NCI-H226 (cell line): Measurements from ENCODE around the gene AP3S2.
"Not testable (repeated sequence)": the region's sequence is repeated elsewhere in the genome, so short reads cannot be mapped to it uniquely, and the experiment has no call there.

Experiments used
- DNase-seq: peaks from one replicate; pipeline ENCODE4 v3.0.0-alpha.2; 2015

AP3S2 gene

DNA sequence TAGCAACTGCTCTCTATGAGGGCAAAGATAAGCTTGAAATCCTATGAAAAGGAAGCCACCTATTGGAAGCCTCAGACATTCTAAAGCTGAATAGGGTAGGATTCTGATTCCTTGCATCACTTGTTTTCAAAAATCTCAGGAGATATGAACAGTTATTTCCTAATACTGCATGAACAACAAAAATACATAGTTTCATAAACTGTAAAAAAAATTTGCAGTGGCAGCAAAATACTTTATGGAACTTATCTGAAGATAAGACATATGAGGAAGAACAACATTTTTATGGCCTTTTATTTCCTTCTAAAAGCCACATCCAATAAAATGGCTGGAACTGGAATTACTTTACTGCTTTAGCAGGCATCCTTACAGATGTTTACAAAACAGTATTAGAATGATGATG lies 29.9 kb downstream of the AP3S2 start:
- DNase-seq, result no peak

GRCh38 chr15:89860891-89861290 lies 32.9 kb downstream of the AP3S2 start:
- no peak for DNase-seq

- DNase-seq, result no peak
These were observed 33.4 kb downstream of the AP3S2 start for GRCh38 chr15:89860431-89860830.

DNA sequence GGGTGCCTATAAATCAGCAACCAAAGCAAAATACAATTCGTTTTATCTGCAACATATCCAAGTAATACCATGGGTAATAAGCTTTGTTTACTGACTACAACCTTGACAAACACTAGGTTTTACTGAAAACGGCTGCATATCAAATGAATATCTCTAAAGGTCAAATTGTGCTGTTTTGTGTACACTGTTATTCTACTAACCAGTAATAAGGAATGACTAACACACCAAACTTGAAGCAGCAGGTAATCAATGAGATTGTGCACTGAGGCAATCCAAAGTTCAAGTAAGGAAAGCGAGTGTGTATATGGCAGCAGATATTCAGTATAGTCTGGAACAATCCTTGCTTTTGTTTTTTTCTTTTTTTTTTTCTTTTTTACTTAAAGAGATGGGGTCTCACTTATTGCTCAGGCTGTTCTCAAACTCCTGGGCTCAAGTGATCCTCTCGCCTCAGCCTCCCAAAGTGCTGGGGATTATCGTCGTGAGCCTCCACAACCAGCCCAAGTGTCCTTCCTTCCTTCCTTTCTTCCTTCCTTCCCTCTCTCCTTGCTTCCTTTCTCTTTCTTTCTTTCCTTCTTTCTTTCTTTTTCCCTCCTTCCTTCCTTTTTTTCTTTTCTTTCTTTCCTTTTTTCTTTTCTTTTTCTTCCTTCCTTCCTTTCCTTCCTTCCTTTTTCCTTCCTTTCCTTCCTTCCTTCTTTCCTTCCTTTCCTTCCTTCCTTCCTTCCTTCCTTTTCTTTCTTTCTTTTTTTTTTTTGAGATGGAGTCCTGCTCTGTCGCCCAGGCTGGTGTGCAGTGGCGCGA lies 34.9 kb downstream of the AP3S2 start:
- no peak for DNase-seq

DNA sequence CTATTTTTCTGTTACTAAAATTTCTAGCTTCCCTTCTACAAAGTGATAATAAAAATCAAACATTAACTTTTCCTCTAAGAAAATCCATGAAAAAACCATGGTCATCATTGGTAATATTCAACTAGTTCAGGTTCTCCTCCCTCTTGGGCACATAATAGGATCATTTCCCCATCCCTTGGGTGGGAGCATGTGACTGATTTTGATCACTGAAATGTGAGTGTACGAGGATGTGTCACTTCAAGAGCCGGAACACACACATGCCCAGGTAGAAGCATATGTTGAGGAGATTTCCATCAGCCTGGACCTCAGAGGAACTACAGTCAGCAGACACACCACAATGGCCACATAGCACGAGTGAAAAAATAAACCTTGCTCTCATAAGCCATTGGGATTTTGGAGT lies 36.1 kb downstream of the AP3S2 start:
- DNase-seq, result no peak

DNA sequence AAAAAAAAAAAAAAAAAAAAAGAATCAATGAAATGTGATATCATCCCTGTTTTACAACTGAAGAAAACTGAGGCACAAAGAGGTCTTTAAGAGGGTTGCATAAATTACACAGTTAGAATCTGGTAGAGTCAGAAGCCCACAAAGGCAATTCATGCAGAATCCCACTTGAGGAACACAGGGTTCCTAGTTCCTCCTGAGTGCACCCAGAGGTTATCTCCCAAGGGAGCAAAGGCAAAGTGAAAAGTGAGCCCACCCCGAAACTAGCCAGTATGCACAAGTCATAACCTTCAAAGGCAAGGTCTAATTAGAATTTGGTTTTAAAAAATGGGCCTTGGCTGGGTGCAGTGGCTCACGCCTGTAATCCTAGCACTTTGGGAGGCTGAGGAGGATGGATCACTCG lies 37.8 kb downstream of the AP3S2 start:
- no peak for DNase-seq

DNA sequence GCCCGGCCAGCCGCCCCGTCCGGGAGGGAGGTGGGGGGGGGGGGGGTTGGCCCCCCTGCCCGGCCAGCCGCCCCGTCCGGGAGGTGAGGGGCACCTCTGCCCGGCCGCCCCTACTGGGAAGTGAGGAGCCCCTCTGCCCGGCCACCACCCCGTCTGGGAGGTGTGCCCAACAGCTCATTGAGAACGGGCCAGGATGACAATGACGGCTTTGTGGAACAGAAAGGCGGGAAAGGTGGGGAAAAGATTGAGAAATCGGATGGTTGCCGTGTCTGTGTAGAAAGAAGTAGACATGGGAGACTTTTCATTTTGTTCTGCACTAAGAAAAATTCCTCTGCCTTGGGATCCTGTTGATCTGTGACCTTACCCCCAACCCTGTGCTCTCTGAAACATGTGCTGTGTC lies 38.9 kb downstream of the AP3S2 start:
- DNase-seq, result not testable (repeated sequence)

GRCh38 chr15:89852342-89852995 lies 41.3 kb downstream of the AP3S2 start:
- no peak for DNase-seq

DNA sequence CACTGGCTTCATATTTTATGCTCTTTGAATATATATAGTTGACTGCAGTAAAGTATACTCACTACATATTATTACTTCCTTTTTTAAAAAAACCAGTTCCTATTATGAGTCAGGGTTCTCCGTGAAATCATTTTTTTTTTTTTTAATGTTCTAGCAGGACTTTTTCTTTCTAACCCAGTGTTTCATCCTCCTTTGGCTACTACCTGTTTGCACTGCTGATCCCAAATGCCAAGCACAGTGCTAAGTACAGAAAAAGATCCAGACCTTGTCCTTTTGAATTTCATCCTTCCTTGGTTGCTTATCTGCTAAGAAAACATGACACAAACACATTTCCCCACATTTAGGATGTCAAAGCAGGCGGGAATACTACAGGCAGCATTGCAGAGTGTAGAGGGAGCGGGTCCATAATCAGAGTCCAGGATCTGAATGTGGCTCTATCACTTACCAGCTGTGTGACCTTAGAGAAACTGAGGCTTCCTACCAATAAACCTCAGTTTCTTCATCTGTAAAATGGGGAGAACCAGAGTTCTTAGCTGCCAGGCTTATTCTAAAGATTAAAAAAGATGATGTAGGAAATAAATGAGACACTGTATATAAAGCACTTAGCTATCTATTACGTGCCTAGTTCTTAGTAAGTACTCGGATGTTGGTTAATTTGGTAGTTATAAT lies 42.0 kb downstream of the AP3S2 start:
- DNase-seq, result no peak

DNA sequence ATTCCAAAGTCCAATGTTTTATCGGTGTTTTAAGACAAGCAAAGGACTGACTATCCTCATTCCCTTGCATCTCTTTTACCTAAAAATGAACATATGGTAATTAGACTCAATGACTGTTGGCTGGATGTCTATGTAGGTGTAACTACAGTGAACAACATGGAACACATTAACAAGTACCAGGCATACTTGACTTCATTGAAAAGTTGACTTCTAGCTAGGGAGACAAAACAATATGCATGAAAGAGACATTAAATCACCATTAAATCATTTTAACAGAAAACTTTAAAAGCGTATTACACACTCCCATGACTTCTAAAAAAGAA lies 44.9 kb downstream of the AP3S2 start:
- DNase-seq, result no peak

DNA sequence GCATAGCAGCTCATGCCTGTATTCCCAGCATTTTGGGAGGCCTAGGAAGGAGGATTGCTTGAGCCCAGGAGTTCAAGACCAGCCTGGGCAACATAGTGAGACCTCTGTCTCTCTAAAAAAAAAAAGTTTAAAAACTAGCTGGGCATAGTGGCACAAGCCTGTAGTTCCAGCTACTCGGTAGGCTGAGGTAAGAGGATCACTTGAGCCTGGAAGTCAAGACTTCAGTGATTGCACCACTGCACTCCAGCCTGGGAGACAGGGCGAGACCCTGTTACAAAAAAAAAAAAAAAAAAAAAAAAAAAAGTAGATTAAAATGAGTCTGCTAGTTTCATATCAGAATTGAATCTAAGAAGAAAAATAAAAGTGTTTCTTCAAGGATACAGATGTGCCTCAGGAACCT lies 46.7 kb downstream of the AP3S2 start:
- DNase-seq, result no peak

DNA sequence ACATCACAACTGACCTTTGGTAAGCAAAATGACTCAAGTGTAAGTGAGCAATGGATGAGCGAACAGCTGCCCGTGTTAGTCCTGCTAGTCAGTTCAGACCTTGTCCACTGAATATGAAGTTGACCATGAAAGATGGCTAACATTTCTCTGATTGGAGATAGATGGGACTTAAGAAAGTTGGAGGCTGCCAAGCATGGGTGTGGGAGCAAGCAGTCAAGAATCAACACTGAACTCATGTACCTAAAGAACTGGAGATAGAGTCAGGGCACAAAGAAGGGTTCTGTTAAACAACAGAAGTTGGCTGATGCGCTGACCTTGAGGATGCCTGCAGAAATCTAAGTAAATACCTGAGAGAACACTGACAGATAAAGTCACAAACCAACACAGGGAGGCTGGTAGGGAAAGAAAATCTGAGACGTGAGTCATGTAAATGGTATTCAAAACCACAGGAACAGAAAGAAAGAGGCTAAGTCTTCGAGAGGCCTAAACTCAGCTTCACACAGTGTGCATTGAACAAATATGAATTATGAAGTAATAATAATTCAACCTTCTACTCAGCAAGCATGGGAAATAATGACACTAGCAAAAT lies 48.4 kb downstream of the AP3S2 start:
- peak; percentile 98 for DNase-seq

DNA sequence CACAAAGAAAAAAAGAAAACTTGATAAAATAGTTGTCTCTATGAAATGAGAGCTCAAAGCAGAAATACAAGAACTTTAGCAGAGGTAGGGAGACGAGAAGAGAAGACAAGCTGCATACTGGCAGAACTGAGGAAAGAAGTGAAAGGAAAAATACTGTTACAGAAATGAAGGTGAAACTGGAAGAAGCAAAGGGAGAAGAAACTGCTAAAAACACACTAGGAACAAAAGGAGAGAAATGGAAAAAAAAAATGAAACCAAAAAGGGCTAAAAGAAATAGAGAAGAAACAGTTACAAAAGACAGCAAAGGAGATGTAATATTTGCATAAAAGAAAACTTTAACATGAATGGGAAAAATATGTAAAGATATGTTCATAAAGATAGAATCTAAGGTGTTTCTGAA lies 51.8 kb downstream of the AP3S2 start:
- DNase-seq, result no peak

- no peak for DNase-seq
These were observed 52.5 kb downstream of the AP3S2 start for GRCh38 chr15:89841306-89841705.

DNA sequence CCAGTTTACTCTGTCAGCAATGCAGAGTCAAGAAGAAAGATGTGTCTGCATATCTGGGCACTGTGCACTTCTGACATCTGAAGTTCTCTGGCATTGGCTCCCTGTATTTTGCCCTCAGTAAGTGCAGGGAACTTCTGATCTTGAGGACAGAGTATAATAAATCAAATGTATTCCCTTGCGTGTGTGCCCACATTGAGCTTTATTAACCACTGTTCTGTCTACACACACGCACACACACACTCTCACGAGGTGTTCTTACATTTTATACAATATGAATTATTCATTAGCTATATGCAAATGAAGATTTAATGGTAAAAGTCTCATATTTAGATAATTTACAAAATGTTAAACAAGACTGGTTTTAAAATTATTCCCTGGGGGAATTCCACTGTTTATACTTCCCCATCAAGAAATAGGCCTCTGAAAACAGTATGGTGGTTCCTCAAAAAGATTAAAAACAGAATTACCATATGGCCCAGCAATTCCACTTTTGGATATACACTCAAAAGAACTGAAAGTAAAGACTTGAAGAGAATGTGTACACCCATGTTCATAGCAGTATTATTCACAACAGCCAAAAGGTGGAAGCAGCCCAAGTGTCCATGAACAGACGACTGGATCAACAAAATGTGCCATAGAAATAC lies 54.5 kb downstream of the AP3S2 start:
- no peak for DNase-seq

- DNase-seq, result no peak
These were observed 56.0 kb downstream of the AP3S2 start for GRCh38 chr15:89837830-89838178.

DNA sequence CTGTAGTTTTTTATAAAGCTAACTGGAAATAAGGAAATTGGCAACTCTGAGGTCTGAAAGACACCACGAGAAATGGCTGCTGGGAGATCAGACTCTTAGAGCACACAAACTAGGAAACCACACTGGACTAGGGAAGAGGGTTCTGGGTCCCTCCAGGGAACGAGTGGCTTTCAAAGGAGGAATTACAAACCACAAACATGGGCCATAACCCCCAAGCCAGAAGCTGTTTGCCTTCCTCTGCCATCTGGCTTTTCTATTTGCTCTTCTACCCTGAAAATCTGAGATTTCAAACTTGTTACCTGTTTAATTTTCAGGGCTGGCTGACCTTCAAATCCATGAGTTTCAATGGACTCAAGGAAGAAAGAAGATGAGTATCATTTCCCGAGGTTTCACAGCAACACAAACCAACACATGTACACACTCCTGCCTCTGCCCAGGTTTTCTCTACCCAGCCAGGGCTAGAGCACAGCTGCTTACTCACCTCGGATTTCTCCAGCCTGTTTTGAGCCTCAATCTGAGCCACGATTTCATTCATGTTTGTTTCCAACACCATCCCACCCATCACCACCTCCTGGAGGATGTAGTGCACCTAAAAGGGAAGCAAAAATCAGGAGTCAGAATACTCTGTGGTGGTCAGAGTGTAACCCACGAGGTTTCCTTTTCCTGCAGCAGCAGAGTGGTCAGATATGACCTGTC lies 56.5 kb downstream of the AP3S2 start:
- peak; percentile 41 for DNase-seq

GRCh38 chr15:89836267-89837133 lies 57.3 kb downstream of the AP3S2 start:
- peak; percentile 94 for DNase-seq

- no peak for DNase-seq
These were observed 58.6 kb downstream of the AP3S2 start for GRCh38 chr15:89835176-89835564.

GRCh38 chr15:89834465-89835175 lies 59.2 kb downstream of the AP3S2 start:
- DNase-seq, result not testable (repeated sequence)

DNA sequence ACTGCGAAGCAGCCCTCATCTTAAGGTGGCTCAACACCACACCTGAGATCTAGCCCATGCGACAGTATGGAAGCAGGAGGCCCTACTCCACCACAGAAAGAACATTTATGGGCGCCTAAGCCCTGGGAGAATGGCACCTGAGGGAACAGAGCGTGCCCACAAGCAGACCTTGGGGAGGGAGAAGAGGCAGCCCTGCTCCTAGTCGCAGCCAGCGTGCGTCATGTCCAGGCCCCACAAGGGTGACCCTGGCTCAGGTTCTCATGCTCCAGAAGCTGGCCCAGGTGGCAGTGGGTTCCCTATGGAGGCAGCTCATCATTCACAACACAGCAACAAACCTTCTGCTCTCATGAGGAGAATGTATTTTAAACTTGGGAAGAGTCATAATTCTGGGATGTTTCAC lies 59.8 kb downstream of the AP3S2 start:
- DNase-seq, result no peak
